ENCODE measurements around the gene RAP1GAP2. TPM values are rescaled to one million over a fixed set of nuclear protein-coding genes. Genes with fewer than 3 reads are reported as not detected.

RAP1GAP2 gene
- total and polyA plus RNA-seq, 2 of the 8 experiments (the other 6 are each of a cell fraction or from before 2014, with no cell fraction given): 24.0 to 63.8 TPM

DNA sequence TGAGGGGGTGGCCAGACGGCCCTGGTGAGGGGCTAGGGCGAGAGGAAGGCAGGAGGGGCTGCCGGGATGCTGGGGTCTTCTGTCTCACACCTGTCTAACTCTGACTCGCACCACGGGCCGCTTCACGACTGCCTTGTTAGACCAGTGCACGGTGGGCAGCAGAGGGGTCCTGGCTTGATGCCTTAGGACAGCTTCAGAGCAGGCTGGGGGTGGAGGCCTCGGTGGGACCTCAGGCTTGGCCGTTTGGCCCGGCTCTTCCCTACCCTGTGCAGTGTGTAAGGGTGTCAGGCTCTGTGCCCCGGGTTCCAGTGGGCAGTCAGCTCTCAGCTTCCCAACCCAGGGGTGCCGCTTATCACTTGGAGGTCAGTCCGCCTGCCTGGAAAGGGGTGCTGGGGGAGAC lies 166.5 kb downstream of the RAP1GAP2 start:
- Histone ChIP-seq H2BK15ac (ENCODE audit: low read length) (0 out of 2 replicates have a peak overlapping the region, but pooled peaks have one; percentile 16), H3K4ac (replicated peaks; ENCODE audit: insufficient read length, low read depth, low read length) (no peak overlapping the region), H4K20me1 (replicated peaks in 1 of 2; ENCODE audit: control insufficient read depth in 1 of 2, insufficient read depth in 2 of 2, low read length in 2 of 2) (peaks cover 0 to 4% of the 10 kb centered on the region in 2 experiments), H3K4me1 (replicated peaks in 1 of 4; ENCODE audit: control insufficient read depth in 3 of 4, insufficient read depth in 4 of 4, low read length in 3 of 4) (peaks cover 2 to 21% (median 4%) of the 10 kb centered on the region in 4 experiments; a peak in 3 of 7 replicates), H2BK120ac (replicated peaks; ENCODE audit: low read depth, low read length) (no peak overlapping the region), H3K56ac (replicated peaks; ENCODE audit: insufficient read length, low read depth, low read length) (no peak overlapping the region), H3K23me2 (ENCODE audit: low read depth, low read length) (no peaks in the 10 kb centered on the region), H3K79me2 (ENCODE audit: control insufficient read depth in 1 of 2, insufficient read depth in 2 of 2, low read length in 2 of 2) (no peaks in the 10 kb centered on the region; a peak in 1 of 4 replicates), H3K27ac (ENCODE audit: low read depth, low read length) (no peak overlapping the region), H3K18ac (ENCODE audit: extremely low read depth, low read length) (no peak overlapping the region), H2BK12ac (ENCODE audit: low read depth, low read length) (no peak overlapping the region), H3K79me1 (ENCODE audit: low read depth, low read length) (peaks cover 4% of the 10 kb centered on the region), H3K36me3 (ENCODE audit: control insufficient read depth in 2 of 4, insufficient read depth in 4 of 4, low read length in 3 of 4) (peaks cover 0 to 8% (median 3%) of the 10 kb centered on the region in 4 experiments; a peak in 2 of 8 replicates), H3K9me3 (ENCODE audit: insufficient read depth in 2 of 2, low read depth in 1 of 2, low read length in 1 of 2) (no peaks in the 10 kb centered on the region), H3K9ac (replicated peaks in 1 of 4; ENCODE audit: extremely low read depth in 1 of 4, low read depth in 3 of 4, low read length in 3 of 4) (no peak overlapping the region), H4K8ac (ENCODE audit: extremely low read depth, insufficient read depth, low read length) (no peak overlapping the region), H2AFZ (ENCODE audit: low read length) (no peak overlapping the region), H3K4me2 (ENCODE audit: insufficient read depth in 1 of 2, low read depth in 2 of 2, low read length in 2 of 2) (no peak overlapping the region), H4K5ac (ENCODE audit: insufficient read length, low read depth, low read length) (no peak overlapping the region), H4K91ac (replicated peaks; ENCODE audit: insufficient read length, low read length) (no peak overlapping the region), H2BK5ac (ENCODE audit: low read depth, low read length) (no peak overlapping the region), H3K23ac (ENCODE audit: insufficient read length) (no peak overlapping the region), H3K4me3 (ENCODE audit: extremely low read depth in 1 of 4, insufficient read depth in 2 of 4, low read depth in 3 of 4, low read length in 4 of 4) (no peak overlapping the region), H3K27me3 (replicated peaks in 1 of 4; ENCODE audit: control insufficient read depth in 3 of 4, extremely low read depth in 1 of 4, insufficient read depth in 3 of 4, low read length in 3 of 4) (no peaks in the 10 kb centered on the region), H2BK20ac (ENCODE audit: low read length) (no peak overlapping the region), H2AK5ac (ENCODE audit: low read depth, low read length) (no peak overlapping the region), H3K14ac (ENCODE audit: insufficient read length) (no peak overlapping the region)
- WGBS, 2 experiments (ENCODE audit: extremely low coverage in 1 of 2, insufficient coverage in 1 of 2, insufficient read length in 1 of 2, insufficient replicate concordance in 2 of 2, low coverage in 1 of 2, low lambda C conversion rate in 2 of 2, missing lambda C conversion rate in 1 of 2): 90% methylated on average over 14 of the region's 14 CpGs; no CpG with 5 or more reads in 1 of the 2 experiments
- DNase-seq (ENCODE audit: low read depth in 1 of 2, low spot score in 2 of 2) (no peak), FAIRE-seq (no peak)
- POLR2A ChIA-PET (ENCODE audit: partially characterized antibody): interaction anchor here (1.3 kb wide), 2 partner anchors 23 to 110 kb away, joined by 3 to 4 read pairs; no protein-coding TSS in a partner anchor
- TF ChIP-seq GTF2F1 (IDR thresholded peaks at IDR 0.05; ENCODE audit: borderline replicate concordance, low read depth, low read length) (no peak), SIRT6 (IDR thresholded peaks at IDR 0.05; ENCODE audit: low read length) (no peak), POU5F1 (IDR thresholded peaks at IDR 0.05; ENCODE audit: low read depth, low read length) (no peak), MAFK (IDR thresholded peaks at IDR 0.05; ENCODE audit: low read depth, low read length) (no peak), EGR1 (IDR thresholded peaks at IDR 0.05; ENCODE audit: borderline replicate concordance, low read depth, low read length) (no peak), GABPA (IDR thresholded peaks at IDR 0.05; ENCODE audit: borderline replicate concordance, insufficient read depth, low read length) (no peak), SP4 (IDR thresholded peaks at IDR 0.05; ENCODE audit: low read length) (no peak)
- CTCF ChIA-PET (ENCODE audit: partially characterized antibody): interaction anchor here (0.6 to 1.4 kb wide), 5 partner anchors 10 to 114 kb away, joined by 3 to 7 read pairs (median 3); no protein-coding TSS in a partner anchor
